Activated CD8-positive, alpha-beta memory T cell treated with anti-CD3 and anti-CD28 coated beads, Interleukin-2, amount 10 ng/mL, durations not matched to agents 7 days and 5 days (primary cell): ENCODE results near the gene HPCA. TPM values are rescaled to one million over a fixed set of nuclear protein-coding genes. Genes with fewer than 3 reads are reported as not detected.

Experiments used
- ATAC-seq: fragments of 150-1000 bp; cut with Tn5 transposase; one replicate; pipeline ENCODE4 v1.10.0; 2021; ENCODE audit warnings: moderate library complexity
- CTCF ChIA-PET: fragments of 350-600 bp; sonication (Branson Sonifier 250); formaldehyde crosslinking; loops from one replicate; lab custom pipeline; 2021; ENCODE audit warnings: antibody characterized with exemption; lab: Charles Lee
- DNase-seq: peaks from one replicate; pipeline ENCODE4 v3.0.0-alpha.2; 2020
- H3K27ac Mint-ChIP-seq: one replicate; pipeline ENCODE4 v1.8.0; 2021; ENCODE audit warnings: mild to moderate bottlenecking, mixed read lengths
- H3K27me3 Mint-ChIP-seq: one replicate; pipeline ENCODE4 v1.8.0; 2021; ENCODE audit warnings: mixed read lengths
- H3K36me3 Mint-ChIP-seq: one replicate; pipeline ENCODE4 v1.8.0; 2021; ENCODE audit warnings: mild to moderate bottlenecking, mixed read lengths
- H3K4me1 Mint-ChIP-seq: one replicate; pipeline ENCODE4 v1.8.0; 2021; ENCODE audit warnings: mixed read lengths
- H3K4me3 Mint-ChIP-seq: one replicate; pipeline ENCODE4 v1.8.0; 2021; ENCODE audit warnings: mild to moderate bottlenecking, moderate library complexity, mixed read lengths
- H3K9me3 Mint-ChIP-seq: one replicate; pipeline ENCODE4 v1.8.0; 2022; ENCODE audit warnings: low read depth, mixed read lengths
- total RNA-seq, 2 experiments: library from RNA; stranded (reverse); gene quantifications; one replicate each; pipeline ENCODE4 v1.2.3, GENCODE V29; 2021

Gene HPCA
- total RNA-seq = under 1 TPM in 1 of 2 experiments, not detected in 1; 0.35 TPM

DNA sequence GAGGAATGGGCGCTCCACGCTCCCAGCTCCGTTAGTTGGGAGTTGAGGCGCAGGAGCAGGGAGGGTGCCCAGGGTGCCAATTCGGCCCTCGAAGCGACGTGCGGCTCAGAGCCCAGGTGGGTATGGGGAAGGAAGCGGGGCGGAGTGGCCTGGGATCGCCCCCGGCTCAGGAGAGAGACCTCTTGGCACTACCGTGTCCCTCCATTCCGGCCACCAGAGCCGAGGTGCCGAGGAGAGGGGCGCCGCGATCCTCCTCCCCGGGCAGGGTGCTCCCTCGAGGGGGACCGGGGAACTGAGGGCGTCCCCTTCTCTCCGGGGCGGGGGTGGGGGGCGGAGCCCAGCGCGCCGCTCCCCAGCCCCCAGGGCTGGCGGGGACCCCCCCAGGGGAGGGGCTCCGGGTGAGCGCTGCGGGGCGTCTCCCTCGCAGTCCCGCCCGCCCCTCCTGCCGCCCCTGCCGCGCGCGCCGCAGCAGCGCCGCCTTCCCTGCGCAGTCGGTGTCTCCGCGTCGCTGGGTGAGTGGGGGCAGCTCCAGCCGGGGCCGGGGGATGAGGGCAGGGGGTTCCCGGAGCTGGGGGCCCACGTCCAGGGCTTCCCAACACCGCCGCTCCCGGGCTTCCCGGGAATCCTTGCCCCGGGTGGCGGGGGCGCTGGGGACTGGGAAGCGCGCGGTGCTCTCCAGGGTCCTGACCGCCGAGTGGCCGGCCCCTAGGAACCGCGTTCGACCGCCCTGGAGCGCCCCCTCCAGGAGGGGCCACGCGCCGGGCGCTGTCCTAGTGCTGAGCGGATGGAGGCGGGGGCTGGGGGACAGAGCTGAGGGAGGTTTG lies at the start of gene HPCA:
Gene HPCA (plus strand): TSS at position 488 of the 824 bp plus-strand sequence. CDS start 2,408 bp downstream, outside the sequence.
- Mint-ChIP-seq H3K36me3 (no peaks in the 10 kb centered on the region), H3K4me1 (no peaks in the 10 kb centered on the region), H3K27ac (no peak within 1 kb of the TSS), H3K27me3 (peaks cover 67% of the 10 kb centered on the region), H3K4me3 (no peak within 1 kb of the TSS), H3K9me3 (no peaks in the 10 kb centered on the region)
- ATAC-seq (peak; percentile 88), DNase-seq (peak; percentile 62)
- CTCF ChIA-PET = interaction anchor here (1.1 to 1.8 kb wide), 5 partner anchors 10 to 195 kb away, joined by 3 to 7 read pairs (median 3); partner anchors contain the start of gene AZIN2

DNA sequence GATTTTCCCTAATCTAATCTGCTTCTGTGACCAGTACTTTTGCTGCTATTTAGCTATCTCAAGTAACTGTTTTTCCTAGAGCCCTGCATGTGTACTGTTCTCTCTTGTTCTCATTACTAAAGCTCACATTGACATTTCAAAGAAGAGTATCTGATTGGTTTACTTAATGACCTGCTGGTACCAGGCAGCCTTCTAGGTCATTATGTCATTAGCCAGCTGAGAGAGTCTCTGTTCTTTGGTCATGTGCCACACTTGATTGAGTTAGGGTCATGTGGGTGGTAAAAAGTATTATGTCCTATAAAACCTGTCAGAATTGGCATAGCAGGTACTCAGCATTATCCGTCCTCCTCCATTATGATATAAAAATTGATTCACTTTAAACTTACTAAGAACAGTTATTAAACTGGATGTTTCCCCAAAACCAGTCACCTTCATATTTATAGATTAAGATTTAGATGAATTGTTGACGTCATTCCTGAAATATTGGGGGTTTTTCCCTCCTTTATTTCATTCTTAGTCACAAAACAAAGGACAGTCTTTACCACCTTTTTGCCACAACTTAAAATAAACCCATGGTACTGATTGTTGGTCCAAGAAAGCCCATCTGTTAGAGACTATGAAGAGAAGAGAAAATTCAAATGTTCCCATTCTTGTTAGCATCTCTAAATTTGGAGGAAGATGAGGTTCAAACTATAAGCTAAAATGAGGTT lies 37.8 kb upstream of the HPCA start:
- CTCF ChIA-PET = interaction anchor here (2.5 kb wide), 1 partner anchor 136 kb away, joined by 10 read pairs; no protein-coding TSS in a partner anchor
- H3K36me3 Mint-ChIP-seq = peaks cover 20% of the 10 kb centered on the region

DNA sequence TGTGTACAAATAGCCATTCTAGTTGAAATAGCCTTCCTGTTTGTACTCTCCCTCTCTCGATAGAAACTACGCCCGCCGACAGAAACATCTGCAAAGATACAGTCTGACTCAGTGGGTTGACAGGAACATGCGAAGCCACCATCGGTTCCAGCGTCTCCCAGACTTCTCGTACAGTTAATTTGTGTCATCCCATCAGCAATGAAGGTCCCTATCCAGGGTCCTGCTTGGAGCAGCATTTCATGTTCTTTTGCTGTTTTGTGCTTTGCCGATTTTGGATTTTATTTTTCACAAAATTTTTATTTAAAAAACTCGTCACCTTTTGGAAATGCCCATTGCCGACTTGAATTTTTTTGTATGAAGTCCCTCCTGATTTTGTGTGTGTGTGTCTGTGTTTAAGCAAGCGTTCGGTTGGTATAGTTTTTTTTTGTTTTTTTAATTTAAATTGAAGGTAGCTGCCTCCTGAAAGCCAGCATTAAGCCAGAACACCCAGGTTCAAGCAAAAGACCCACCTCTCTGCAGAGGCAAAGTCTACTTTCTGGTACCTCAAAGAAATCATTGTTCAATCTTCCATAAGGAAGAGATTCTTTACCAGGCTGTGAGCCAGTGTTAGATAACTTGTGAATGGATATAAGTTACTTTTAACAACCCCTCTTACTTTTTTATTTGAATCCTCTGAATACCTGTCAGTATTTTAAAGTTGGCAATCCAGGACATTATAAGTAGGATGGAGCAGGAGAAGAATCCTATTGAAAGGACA lies 30.3 kb upstream of the HPCA start:
- Mint-ChIP-seq H3K9me3 (no peaks in the 10 kb centered on the region), H3K4me3 (no peak overlapping the region), H3K27me3 (no peaks in the 10 kb centered on the region), H3K36me3 (peaks cover 34% of the 10 kb centered on the region), H3K4me1 (no peaks in the 10 kb centered on the region), H3K27ac (no peak overlapping the region)
- no peak for ATAC-seq
- DNase-seq = no peak
- CTCF ChIA-PET = interaction anchor here (1.4 kb wide), 1 partner anchor 144 kb away, joined by 4 read pairs; no protein-coding TSS in a partner anchor

More for the DNA sequence above, 37.8 kb upstream of the HPCA start:
- H3K4me3 Mint-ChIP-seq = no peak overlapping the region
- no peaks in the 10 kb centered on the region for H3K9me3 Mint-ChIP-seq
- peaks cover 5% of the 10 kb centered on the region for H3K4me1 Mint-ChIP-seq
- DNase-seq (no peak), ATAC-seq (no peak)
- no peak overlapping the region for H3K27ac Mint-ChIP-seq
- H3K27me3 Mint-ChIP-seq = no peaks in the 10 kb centered on the region

DNA sequence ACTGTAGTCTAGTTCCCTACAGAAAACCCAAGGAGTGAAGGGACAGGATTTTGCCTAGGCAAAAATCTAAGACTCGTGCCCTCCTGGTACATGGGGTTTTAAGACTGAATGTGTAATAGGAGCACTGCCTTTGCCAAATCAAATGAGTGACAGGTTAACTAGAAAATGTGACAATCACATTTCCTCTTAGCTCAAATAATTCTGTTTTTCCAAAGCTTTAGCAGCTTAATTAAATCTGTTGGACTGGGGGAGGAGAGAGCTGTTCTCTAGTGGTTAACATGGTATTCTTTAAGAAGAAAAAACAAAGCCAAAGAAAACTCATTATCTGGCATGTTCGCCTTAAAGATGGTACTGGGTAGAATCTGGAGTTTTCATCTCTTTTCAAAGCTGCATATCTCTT lies 28.2 kb upstream of the HPCA start:
- ATAC-seq (no peak), DNase-seq (no peak)
- Mint-ChIP-seq H3K27me3 (no peaks in the 10 kb centered on the region), H3K36me3 (peaks cover 40% of the 10 kb centered on the region), H3K9me3 (no peaks in the 10 kb centered on the region), H3K27ac (no peak overlapping the region), H3K4me3 (no peak overlapping the region), H3K4me1 (no peaks in the 10 kb centered on the region)
- CTCF ChIA-PET = interaction anchor here (1.3 to 1.7 kb wide), 3 partner anchors 13 to 146 kb away, joined by 4 read pairs; no protein-coding TSS in a partner anchor

DNA sequence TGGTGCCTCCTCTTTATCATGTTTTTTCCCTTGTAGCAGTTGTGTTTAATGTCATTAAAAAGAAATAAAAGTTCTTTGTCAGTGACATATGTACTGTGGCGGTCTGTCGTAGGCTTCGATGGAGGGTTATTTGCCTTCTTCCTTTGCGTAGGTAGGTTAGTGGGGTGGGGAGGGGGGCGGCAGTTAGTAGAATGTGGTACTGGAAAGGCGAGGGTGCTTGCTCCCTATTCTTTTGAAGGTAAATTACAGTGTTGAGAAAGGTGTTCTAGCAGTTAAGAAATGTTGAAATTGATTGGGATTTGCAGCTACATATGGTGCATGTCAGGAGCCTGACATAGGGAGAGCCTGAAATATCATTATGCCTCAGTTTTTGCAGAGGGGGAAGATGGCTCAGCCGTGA lies 27.5 kb upstream of the HPCA start:
- H3K4me3 Mint-ChIP-seq = no peak overlapping the region
- no peak overlapping the region for H3K27ac Mint-ChIP-seq
- peaks cover 40% of the 10 kb centered on the region for H3K36me3 Mint-ChIP-seq
- no peaks in the 10 kb centered on the region for H3K9me3 Mint-ChIP-seq
- no peaks in the 10 kb centered on the region for H3K4me1 Mint-ChIP-seq
- H3K27me3 Mint-ChIP-seq = no peaks in the 10 kb centered on the region
- CTCF ChIA-PET = interaction anchor here (1.3 to 1.7 kb wide), 2 partner anchors 13 to 147 kb away, joined by 4 read pairs; no protein-coding TSS in a partner anchor
- ATAC-seq (no peak), DNase-seq (peak; percentile 4)

DNA sequence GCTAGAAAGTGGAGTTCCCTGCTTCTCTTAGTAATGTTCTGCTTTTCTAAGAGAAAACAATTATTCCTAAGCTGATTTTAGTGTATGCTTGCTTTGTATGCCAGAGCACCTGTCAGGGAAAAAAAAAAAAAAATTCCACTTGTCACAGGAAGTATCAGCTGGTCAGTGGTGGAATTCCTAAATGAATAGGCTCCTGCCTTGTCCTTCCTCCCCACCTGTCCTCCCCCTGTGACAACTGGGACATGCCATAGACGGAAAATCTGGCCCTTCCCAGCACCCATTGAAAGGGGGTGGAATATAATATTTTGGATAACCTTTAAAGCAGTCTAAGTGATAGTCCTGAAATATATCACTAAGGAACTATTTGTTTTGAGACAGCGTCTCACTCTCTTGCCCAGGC lies 26.4 kb upstream of the HPCA start:
- Mint-ChIP-seq H3K4me1 (no peaks in the 10 kb centered on the region), H3K27ac (no peak overlapping the region), H3K27me3 (no peaks in the 10 kb centered on the region), H3K4me3 (no peak overlapping the region), H3K9me3 (no peaks in the 10 kb centered on the region), H3K36me3 (peaks cover 34% of the 10 kb centered on the region)
- ATAC-seq = no peak
- CTCF ChIA-PET = interaction anchor here (0.7 to 1.2 kb wide), 2 partner anchors 13 to 601 kb away, joined by 3 to 7 read pairs; no protein-coding TSS in a partner anchor
- no peak for DNase-seq

DNA sequence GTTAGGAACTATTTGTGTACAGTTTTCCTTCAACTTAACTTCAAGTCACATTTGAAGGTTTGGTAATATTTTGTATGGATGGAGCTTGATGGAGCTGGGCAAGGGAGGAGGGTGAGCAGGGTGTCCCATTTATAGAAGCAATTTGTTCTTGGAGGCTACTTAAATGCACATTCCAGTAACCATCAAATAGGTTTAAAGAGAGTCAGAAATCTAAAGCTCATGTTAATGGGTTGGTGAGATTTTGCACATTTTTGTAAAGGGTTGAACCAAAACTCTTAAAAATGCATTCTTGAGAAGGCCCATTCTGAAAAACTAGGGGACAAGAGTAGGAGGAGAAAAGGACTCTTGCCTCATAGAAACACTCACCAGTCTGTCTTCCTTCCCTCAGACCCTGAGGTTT lies 25.7 kb upstream of the HPCA start:
- no peak for ATAC-seq
- DNase-seq = no peak
- CTCF ChIA-PET = interaction anchor here (1.2 to 1.7 kb wide), 3 partner anchors 12 to 149 kb away, joined by 3 to 7 read pairs (median 3); no protein-coding TSS in a partner anchor
- Mint-ChIP-seq H3K9me3 (no peaks in the 10 kb centered on the region), H3K27ac (no peak overlapping the region), H3K4me3 (no peak overlapping the region), H3K4me1 (no peaks in the 10 kb centered on the region), H3K27me3 (no peaks in the 10 kb centered on the region), H3K36me3 (peaks cover 30% of the 10 kb centered on the region)

DNA sequence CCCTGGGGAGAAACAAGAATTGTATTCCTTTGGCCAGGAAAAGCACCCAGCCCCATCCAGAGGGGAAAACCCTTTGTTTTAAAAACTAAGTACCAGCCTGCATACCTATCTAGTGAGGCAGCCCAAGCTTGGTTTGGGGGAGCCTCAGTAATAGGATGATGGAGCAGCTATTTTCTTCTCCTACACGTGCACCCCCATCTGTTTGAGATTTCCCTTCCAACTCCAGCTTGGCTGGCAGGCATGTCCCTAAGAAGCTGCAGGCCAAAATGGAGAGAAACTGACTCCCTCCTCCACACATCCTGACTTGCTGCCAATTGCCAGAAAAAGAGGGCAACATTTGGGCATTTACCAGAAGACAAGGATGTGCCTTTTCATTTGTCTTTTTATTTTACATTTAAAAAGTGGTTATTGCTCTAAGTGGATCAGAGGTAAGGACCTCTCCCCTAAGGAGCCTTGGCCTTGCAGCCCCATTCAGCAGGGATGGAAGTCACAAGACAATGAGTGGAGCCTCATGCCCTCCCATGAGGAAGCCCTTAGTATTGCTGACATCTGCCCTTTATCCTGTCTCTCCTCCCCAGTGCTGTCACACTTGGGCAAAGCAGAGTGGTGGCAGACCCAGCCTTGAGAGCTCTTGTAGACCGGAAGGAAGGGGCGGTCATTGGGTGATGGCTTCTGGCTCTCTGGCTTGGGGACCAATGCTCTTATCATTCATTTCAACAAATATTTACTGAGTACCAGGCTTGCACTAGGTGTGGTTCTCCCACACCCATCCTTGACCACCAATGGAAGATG lies 24.2 kb upstream of the HPCA start:
- CTCF ChIA-PET = interaction anchor here (0.8 to 1.7 kb wide), 7 partner anchors 10 to 150 kb away, joined by 3 to 5 read pairs (median 3); no protein-coding TSS in a partner anchor
- Mint-ChIP-seq H3K27me3 (no peaks in the 10 kb centered on the region), H3K4me3 (no peak overlapping the region), H3K4me1 (no peaks in the 10 kb centered on the region), H3K36me3 (peaks cover 20% of the 10 kb centered on the region), H3K27ac (no peak overlapping the region), H3K9me3 (no peaks in the 10 kb centered on the region)
- DNase-seq = peak; percentile 23
- ATAC-seq = no peak

DNA sequence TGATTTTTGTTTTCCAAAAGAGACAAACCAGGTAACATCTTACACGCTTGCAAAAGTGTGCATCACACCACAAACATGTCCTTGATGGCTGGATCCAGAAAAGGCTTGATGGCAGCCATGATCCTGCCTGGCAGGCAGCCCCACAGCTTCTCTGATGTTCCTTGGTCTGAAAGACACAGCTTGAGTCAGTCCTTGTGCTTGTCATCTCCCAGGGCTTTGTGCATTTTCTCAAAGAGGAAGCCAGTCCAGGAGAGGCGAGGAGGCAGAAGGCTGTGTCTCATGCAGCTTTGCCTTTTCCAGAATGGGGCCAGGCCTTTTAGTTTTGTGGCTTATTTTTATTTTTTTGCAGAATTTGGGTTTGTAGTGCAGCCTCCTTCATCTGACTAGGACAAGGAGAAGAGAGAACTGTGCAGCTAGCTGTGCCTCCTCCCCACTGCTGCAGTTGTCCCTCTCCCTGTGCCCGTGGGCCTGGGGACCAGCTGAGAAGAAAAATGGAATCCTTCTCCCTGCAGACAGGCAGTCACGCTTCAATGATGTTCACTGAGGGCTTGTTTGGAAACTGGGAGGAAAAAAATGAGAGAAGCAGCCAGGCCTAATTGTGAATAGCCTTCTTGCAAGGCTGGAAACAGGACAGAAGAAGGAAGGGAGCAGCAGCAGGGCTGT lies 22.9 kb upstream of the HPCA start:
- DNase-seq = no peak
- H3K4me3 Mint-ChIP-seq = no peak overlapping the region
- CTCF ChIA-PET = interaction anchor here (0.8 to 1.4 kb wide), 5 partner anchors 9 to 91 kb away, joined by 3 to 5 read pairs (median 3); no protein-coding TSS in a partner anchor
- H3K27me3 Mint-ChIP-seq = no peaks in the 10 kb centered on the region
- H3K9me3 Mint-ChIP-seq = no peaks in the 10 kb centered on the region
- no peak overlapping the region for H3K27ac Mint-ChIP-seq
- peaks cover 17% of the 10 kb centered on the region for H3K36me3 Mint-ChIP-seq
- no peaks in the 10 kb centered on the region for H3K4me1 Mint-ChIP-seq
- no peak for ATAC-seq

DNA sequence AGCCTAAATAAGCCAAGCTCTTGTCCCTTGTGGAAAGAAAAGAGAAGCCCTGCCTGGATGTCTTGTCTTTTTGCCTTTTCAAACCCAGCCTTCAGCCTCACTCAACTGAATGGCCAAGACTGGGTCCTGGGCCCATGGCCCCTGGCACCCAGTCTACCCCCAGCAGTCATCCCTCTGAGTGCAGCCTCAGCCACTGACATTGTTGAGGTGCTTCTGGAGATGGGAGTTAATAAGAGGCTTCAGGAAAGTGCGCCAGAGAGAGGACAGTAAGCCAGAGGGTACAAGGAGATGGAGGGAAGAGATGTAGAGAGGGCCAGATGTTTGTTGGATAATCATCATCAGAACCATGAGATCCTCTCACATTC lies 22.4 kb upstream of the HPCA start:
- no peak overlapping the region for H3K27ac Mint-ChIP-seq
- H3K27me3 Mint-ChIP-seq = no peaks in the 10 kb centered on the region
- no peaks in the 10 kb centered on the region for H3K4me1 Mint-ChIP-seq
- CTCF ChIA-PET = interaction anchor here (1.2 to 1.4 kb wide), 3 partner anchors 8 to 12 kb away, joined by 3 to 5 read pairs (median 4); no protein-coding TSS in a partner anchor
- DNase-seq = no peak
- H3K4me3 Mint-ChIP-seq = no peak overlapping the region
- peaks cover 17% of the 10 kb centered on the region for H3K36me3 Mint-ChIP-seq
- ATAC-seq = no peak
- H3K9me3 Mint-ChIP-seq = no peaks in the 10 kb centered on the region

DNA sequence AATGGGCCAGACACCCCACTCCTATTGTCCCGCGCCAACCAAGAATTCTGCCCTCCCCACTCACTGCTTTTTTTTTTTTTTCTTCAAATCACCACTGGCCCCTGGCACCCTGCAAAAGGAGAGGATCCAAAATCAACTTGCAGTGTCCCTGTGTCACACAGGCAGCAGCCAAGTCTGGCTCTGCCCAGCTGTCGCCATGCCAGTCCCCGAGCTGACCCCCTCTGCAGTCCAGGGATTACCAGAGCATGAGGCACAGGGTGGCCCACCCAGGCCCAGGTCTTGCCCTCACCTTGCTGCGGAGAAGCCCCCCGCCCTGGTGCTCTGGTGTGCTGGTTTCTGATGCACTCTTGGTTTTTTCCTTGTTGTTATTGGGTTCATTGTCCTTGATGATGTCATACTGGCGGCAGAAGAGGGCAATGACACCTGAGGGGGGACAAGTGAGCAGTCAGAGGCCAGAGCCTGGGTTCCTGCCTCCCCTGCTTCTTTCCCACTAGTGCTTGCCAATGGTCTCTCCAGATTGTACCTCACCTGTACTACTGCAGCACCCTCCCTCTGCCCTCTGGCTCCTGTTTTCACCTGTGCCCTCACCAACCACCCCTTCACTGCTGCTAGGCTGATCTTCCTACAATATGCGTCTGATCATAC lies 21.8 kb upstream of the HPCA start:
- Mint-ChIP-seq H3K4me1 (no peaks in the 10 kb centered on the region), H3K27me3 (peaks cover 5% of the 10 kb centered on the region), H3K36me3 (peaks cover 17% of the 10 kb centered on the region), H3K4me3 (no peak overlapping the region), H3K27ac (no peak overlapping the region), H3K9me3 (no peaks in the 10 kb centered on the region)
- ATAC-seq (no peak), DNase-seq (no peak)
- CTCF ChIA-PET = interaction anchor here (1.2 to 1.4 kb wide), 2 partner anchors 10 to 12 kb away, joined by 4 to 5 read pairs; no protein-coding TSS in a partner anchor
